Gastroesophageal sphincter (tissue), 3 donors: ENCODE measurements around the gene DAND5.

Source experiments
- POLR2A ChIP-seq, 2 donors: fragments of 450-650 bp; IDR thresholded peaks; one replicate each; pipeline ENCODE4 v1.6.1; 2017; ENCODE audit warnings: antibody characterized with exemption in 2 of 2, mild to moderate bottlenecking in 2 of 2, moderate library complexity in 1 of 2
- POLR2AphosphoS5 ChIP-seq: sonication (generic); formaldehyde crosslinking; IDR thresholded peaks from one replicate; pipeline ENCODE4 v1.6.1; 2017; ENCODE audit warnings: antibody characterized with exemption
- TF ChIP-seq, protein P1 (sequence below), 4 experiments: fragments of 200-600 bp in 2 of 4; fragments of 450-650 bp in 2 of 4; sonication (generic) in 1 of 4; IDR thresholded peaks; one replicate each; pipeline ENCODE4 v1.5.1; 2017 to 2019; ENCODE audit warnings: antibody characterized with exemption in 4 of 4, mild to moderate bottlenecking in 2 of 4, moderate library complexity in 2 of 4

DNA sequence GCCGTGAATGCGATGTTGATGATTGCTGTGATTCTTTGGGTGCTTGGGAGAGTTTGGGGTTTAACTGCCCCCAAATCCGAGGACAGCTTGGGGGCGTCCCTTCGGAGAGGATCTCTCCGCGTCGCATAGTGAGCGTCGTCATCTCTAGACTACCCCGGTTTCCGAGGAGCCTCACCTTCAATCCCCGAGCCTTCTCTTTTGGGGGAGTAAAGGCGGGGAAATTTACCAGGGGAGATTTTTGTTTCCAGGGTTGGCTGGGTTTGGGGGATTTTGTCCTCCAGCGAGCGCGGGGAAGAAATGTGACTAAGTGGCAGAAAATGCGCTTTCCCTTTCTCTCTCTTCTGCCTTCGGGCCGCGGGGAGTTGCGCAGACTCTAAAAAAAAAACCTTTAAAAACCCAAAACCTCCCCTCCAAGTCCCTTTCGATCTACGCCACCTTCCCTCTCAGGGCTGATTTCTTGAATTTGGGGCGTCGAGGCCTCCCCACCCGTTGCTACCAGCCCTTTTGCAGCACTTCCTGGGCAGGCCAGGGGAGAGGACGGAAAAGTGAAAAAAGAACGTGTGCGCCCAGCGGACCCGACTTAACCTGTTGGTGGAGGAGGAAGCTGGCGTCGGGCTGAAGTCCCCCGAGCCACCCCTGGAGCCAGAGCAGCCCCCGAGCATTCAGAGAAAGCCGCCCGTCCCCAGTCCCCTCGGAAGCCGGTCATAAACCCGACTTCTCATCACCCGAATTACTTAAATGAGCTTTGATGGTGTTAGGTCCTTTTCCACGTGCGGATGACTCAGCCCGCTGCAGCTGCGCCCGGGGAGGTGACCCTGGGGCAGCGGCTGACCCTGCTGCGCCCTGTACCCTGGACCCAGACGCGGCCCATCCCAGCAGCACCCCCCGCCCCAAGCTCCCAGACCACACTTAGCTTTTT, 43.6 kb downstream of the DAND5 start:
- TF ChIP-seq POLR2AphosphoS5 (peak; percentile 51), POLR2A (IDR thresholded peaks at IDR 0.05) (no peak)
- TF ChIP-seq, protein P1, sequence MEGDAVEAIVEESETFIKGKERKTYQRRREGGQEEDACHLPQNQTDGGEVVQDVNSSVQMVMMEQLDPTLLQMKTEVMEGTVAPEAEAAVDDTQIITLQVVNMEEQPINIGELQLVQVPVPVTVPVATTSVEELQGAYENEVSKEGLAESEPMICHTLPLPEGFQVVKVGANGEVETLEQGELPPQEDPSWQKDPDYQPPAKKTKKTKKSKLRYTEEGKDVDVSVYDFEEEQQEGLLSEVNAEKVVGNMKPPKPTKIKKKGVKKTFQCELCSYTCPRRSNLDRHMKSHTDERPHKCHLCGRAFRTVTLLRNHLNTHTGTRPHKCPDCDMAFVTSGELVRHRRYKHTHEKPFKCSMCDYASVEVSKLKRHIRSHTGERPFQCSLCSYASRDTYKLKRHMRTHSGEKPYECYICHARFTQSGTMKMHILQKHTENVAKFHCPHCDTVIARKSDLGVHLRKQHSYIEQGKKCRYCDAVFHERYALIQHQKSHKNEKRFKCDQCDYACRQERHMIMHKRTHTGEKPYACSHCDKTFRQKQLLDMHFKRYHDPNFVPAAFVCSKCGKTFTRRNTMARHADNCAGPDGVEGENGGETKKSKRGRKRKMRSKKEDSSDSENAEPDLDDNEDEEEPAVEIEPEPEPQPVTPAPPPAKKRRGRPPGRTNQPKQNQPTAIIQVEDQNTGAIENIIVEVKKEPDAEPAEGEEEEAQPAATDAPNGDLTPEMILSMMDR (IDR thresholded peaks at IDR 0.05) = no peak
